ENCODE results near the gene LGALS1.

DNA sequence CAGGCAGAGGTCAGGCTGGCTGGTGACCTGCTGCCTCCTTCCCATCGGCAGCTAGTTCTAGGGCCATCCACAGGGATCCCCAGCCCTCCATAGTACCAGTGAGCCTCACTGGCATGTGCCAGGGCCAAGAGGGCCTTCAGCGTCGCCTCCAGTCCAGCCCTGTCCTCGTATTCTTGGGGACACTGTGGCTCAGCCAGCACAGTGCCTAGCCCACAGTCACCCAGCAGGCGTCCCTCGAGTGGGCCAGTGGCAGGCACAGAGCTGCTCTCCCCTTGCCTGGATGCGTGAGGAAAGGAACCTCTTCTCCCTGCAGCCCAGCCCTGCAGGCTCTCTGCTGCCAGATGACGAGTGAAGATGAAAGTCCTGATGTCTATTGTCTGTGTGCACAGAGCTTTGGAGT, 46.6 kb upstream of the LGALS1 start:
- no peak for TF ChIP-seq POLR2A (IDR thresholded peaks at IDR 0.05; ENCODE audit: borderline replicate concordance, extremely low read depth, insufficient read depth, insufficient read length)
- no peak for TF ChIP-seq EZH2 (IDR thresholded peaks at IDR 0.05)
- no peak for TF ChIP-seq POLR2AphosphoS5 (IDR thresholded peaks at IDR 0.05; ENCODE audit: low read depth, low read length)
- no peak for TF ChIP-seq EZH2phosphoT487 (IDR thresholded peaks at IDR 0.05; ENCODE audit: borderline replicate concordance)
- TF ChIP-seq, protein P1, sequence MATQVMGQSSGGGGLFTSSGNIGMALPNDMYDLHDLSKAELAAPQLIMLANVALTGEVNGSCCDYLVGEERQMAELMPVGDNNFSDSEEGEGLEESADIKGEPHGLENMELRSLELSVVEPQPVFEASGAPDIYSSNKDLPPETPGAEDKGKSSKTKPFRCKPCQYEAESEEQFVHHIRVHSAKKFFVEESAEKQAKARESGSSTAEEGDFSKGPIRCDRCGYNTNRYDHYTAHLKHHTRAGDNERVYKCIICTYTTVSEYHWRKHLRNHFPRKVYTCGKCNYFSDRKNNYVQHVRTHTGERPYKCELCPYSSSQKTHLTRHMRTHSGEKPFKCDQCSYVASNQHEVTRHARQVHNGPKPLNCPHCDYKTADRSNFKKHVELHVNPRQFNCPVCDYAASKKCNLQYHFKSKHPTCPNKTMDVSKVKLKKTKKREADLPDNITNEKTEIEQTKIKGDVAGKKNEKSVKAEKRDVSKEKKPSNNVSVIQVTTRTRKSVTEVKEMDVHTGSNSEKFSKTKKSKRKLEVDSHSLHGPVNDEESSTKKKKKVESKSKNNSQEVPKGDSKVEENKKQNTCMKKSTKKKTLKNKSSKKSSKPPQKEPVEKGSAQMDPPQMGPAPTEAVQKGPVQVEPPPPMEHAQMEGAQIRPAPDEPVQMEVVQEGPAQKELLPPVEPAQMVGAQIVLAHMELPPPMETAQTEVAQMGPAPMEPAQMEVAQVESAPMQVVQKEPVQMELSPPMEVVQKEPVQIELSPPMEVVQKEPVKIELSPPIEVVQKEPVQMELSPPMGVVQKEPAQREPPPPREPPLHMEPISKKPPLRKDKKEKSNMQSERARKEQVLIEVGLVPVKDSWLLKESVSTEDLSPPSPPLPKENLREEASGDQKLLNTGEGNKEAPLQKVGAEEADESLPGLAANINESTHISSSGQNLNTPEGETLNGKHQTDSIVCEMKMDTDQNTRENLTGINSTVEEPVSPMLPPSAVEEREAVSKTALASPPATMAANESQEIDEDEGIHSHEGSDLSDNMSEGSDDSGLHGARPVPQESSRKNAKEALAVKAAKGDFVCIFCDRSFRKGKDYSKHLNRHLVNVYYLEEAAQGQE (IDR thresholded peaks at IDR 0.05; ENCODE audit: low read depth), result no peak
- TF ChIP-seq, protein P2, sequence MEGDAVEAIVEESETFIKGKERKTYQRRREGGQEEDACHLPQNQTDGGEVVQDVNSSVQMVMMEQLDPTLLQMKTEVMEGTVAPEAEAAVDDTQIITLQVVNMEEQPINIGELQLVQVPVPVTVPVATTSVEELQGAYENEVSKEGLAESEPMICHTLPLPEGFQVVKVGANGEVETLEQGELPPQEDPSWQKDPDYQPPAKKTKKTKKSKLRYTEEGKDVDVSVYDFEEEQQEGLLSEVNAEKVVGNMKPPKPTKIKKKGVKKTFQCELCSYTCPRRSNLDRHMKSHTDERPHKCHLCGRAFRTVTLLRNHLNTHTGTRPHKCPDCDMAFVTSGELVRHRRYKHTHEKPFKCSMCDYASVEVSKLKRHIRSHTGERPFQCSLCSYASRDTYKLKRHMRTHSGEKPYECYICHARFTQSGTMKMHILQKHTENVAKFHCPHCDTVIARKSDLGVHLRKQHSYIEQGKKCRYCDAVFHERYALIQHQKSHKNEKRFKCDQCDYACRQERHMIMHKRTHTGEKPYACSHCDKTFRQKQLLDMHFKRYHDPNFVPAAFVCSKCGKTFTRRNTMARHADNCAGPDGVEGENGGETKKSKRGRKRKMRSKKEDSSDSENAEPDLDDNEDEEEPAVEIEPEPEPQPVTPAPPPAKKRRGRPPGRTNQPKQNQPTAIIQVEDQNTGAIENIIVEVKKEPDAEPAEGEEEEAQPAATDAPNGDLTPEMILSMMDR (IDR thresholded peaks at IDR 0.05 in 2 of 3, conservative IDR thresholded peaks at IDR 0.05 in 1 of 3; ENCODE audit: borderline replicate concordance in 1 of 3, insufficient read depth in 1 of 3, low read depth in 2 of 3, low read length in 2 of 3), result no peak
- TF ChIP-seq, protein P3, sequence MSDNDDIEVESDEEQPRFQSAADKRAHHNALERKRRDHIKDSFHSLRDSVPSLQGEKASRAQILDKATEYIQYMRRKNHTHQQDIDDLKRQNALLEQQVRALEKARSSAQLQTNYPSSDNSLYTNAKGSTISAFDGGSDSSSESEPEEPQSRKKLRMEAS (IDR thresholded peaks at IDR 0.05), result no peak
- no peak for TF ChIP-seq CEBPB (IDR thresholded peaks at IDR 0.05; ENCODE audit: low read depth)
- TF ChIP-seq RAD21 (IDR thresholded peaks at IDR 0.05; ENCODE audit: low read depth), result no peak
- TF ChIP-seq, protein P4, sequence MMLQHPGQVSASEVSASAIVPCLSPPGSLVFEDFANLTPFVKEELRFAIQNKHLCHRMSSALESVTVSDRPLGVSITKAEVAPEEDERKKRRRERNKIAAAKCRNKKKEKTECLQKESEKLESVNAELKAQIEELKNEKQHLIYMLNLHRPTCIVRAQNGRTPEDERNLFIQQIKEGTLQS (IDR thresholded peaks at IDR 0.05), result no peak

Data from HCT116 (cell line).